A204.1 (cell line): Measurements from ENCODE around the gene CHSY1.

ENCODE experiments used
- FAIRE-seq: peaks from 2 replicates; lab custom pipeline; 2012; peaks lifted over from hg19 to GRCh38; lab: Jason Lieb, UNC

CHSY1 gene

DNA sequence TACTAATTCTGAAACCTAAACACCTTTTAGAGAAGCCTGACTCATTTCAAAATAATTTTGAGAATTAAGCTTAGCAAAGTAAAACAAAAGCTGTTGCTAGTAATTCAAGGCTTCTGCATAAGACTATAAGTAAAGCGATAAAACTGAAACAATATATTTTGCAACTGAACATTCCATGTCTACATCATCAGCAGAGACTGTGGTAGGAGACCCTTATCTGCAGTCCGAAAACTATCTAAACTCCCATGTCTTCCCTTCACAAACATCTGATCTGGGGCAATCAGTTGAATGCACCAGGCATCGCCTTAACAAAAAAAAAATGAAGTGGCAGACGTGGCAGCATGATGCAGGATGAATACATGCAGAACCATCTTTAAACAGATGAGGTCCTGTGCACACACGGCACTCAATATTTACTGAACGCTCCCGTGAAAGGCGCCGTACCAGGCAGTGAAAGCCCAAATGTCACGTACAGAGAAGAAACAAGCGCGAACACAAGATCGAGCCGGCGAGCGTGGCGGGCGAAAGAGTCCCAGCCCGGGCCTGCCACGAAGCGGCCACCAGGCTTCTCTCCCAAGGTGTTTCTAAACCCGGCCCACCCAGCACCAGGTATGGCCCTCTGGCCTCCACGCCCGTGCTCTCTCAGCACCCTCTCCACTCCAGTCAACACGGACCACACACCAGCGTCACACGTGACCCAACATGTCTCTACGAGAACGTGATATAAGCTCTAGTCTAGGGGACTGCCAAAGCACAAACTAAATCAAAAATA, 63.0 kb downstream of the CHSY1 start:
- FAIRE-seq = no peak

DNA sequence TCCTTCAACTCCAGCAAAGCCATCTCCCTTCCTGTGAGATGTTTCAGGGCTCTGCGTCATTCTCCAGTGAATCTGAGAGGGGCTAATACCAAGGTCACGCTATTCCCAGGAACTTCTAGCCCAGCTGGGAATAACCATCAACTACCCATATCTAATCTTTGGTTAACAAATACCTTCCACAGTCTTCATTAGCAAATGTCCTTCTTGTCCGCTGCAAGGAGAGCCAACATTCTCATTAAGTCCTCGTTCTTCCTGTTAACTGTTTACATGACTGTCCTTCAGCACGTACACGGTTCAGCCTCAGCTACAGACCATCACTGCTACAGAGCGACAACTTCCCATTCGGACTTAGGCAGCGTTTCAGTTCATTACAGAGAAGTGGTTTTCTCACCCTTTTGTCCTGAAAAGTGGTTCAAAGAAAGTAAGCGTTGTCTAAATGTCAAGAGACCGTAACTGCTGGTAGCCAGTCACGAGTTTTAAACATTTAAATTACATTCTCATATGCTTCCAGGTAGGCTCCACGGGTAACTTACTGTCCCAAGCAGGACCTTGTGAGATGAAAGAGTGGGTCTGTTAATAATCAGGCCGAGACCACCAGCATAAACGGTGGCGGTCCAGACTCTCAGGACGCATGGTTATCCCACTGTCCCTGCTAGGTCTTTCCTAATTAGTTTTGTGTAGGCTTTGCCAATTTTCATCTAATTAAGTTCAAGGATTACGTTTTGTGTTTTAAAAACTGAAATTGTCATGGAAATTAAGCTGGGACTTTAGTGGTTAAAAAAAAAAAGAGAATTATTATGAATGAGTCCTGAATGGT, 63.8 kb downstream of the CHSY1 start:
- no peak for FAIRE-seq

DNA sequence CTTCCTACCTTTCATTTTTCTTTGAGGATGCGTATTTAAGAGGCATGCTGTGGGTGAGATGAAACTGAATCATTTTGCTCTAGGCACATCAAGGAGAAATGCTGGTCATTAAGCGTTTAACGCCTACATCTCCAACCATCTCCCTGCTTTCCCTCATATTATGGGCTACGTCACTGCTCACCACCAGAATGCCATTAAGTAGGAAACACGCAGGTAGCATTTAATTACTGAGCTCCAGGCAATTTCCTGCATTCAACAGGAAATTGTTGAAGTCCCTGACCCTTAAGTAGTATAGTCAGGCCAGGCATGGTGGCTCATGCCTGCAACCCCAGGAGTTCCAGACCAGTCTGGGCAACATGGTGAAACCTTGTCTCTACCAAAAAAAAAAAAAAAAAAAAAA, 66.1 kb downstream of the CHSY1 start:
- FAIRE-seq = no peak

DNA sequence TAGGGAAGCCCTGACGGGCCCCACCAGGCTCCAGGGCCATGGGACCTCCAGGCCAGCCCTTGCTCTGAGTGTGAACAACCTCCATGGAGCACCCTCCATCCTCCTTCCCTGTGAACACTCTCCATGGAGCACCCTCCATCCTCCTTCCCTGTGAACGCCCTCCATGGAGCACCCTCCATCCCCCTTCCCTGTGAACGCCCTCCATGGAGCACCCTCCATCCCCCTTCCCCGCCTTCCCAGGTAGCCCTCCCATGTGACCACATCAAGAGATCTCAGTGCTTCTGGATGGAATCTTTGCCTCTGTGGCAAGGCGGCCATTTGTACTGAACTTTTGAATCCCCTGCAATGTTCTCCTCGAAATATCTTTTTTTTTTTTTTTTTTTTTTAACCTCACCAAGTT, 66.5 kb downstream of the CHSY1 start:
- no peak for FAIRE-seq

DNA sequence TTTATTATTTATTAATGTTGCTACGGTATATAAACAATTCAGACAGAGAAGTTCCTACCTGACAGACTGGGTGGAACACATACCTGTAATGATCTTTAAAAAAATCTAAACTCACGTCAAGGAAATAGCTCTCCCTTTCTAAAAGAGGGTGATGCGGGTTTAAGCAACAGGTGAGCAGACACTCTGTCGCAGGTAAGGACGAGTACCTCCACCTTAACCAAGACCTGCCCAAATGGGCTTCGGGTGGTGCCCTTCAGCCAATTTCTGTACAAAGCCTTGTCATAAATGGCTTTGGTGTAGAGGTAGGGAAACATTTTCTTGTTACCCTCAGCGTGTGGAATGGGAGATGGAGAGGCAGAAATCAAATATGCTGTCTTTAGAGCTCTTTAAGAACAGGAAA, 67.0 kb downstream of the CHSY1 start:
- FAIRE-seq = no peak

DNA sequence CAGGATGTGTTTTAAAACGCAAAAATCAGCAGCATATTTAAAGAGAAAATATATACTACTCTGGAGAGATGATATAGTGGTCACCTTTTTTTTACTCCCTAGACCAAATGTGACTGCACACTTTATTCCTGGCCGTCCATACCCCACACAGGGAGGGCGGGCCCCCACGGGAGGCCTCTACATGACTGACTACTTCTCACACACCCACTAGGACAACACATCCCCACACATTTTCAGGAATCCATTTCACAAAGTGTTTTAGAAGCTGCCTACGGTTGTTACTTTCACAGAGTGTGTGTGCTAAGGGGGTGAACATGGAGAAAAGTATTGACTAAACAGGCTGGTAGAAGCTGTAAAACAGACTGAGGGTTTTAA, 67.9 kb downstream of the CHSY1 start:
- FAIRE-seq = no peak

DNA sequence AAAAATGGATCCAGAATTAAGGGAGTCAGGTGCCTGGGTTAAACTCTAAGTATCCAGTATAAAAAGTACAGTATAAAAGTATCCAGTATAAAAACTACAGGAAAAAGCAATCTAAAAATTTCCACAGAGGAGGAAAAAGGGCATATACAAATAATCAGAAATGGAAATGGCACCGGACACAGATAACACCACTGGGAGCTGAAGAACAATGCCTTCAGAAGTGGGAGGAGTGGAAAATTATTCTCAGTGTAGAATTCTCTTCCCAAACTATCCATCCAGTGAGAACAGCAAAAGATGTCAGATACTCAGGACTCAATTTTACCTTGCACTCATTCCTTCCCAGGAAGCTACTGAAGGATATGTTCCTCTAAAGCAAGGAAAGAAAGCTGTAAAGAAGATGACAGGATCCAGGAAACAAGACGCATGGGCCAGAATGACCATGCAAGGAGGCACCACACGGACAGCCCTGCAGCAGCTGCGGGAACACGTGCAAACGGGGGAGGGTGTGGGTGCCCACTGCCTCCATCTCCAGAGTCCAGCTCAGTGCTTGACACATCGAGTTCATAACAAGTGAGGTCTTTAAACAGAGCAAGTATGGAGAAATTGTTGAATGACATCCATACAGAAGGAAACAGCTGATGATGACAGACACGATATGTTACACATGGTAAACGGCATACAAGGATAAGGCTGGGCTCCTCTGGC, 68.5 kb downstream of the CHSY1 start:
- no peak for FAIRE-seq

DNA sequence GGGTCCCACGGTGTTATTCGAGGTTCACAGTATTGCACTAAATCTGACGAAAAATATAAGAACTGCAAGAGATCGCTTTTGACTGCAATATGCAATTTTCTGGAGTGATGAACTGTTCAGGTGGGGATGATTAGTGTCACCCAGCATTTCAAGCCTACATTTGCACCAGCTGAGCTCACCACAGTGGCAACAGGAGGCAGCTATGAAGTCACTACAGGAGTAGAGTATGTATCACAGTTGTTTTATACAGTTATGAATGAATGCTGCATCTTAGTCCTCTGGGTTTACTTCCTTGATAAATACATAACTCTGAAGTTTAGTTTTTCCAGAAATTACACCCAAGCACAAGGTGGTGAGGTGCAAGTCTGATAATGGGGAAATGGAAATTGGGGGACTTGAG, 69.6 kb downstream of the CHSY1 start:
- FAIRE-seq = no peak

DNA sequence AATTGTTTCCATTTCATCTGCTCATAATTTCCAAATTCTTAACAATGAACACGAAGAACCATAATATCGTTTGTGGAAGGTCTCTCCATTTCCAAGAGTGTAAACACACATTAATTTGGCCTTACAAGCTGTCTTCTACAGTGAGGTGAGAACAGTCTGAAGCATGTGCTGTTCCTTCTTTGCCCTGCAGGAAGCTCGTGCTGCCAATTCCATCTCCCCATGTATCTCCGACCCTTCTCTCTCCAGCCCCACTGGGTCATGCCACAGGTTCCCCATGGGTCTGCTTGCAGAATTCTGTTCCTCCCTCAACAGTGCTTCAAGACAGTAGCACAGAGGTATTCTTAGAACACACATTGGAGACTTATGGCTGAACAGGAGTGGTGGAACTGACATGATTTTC, 70.5 kb downstream of the CHSY1 start:
- FAIRE-seq = no peak

DNA sequence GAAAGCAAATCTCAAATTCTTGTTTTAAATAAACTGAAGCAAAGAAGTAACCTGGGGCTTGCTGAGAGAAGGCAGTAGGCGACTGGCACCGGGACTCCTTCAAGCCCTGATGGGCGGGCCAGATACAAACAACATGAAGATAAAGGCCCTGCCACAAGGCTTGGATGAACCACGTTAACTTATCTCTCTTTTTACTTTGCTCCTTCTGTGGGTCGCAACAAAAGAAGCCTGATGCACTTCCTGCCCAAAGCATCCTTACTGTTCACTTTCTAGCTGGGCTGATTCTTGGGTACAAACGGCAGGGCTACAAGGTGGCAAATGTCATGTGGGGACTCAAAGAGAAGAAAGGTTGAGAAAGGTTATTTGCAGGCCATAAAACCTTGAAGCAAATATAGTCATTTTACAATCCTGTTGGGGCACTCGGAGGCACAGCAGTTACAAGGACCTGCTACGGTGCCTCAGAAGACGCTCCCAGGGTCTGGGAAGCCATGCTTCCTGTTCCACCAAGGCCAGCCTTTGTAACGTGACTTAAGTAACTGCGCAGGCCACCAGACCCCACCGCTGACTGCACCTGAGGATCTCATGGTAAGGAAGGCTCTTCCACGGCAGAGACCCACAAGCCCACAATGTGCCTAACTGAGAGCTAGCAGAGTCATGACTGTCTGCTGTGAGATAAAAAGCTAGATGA, 71.1 kb downstream of the CHSY1 start:
- FAIRE-seq = no peak

DNA sequence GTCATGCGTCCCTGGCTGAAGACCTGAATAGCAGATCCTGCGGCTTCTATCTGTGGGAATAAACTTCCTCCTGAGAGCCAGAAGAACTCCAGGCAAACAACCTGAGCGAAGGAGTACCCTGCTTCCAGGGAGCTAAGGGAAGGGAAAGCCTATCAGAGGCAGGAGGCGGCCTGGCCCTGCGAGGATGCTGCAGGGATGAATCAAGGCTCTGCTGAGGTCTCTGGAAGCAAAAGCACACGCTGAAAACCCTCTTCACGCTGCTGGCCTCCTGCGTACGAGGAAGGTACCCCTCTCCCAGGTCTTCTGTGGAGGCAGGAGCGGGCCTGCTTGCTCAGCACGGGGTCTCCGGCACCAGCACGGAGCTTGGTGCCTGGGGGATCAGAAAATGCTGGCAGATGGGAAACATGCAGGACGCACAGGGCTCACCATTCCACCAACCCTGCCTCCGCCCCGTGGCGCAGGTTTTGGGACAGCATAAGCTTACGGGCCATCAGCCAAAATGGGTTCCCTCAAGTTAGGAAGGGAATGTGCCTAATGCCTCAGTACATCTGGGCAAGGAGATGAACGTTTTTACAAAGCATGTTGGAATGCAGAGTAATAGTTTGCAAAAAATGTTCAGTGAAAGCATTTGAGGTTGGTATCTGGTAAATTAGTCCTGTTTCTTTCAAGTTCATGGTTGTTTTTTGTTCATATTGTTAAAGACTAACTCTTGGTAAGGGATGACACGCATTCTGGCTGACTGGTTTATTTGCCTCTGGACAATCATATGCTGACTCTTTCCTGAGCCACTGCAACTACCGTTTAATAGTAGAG, 72.3 kb downstream of the CHSY1 start:
- FAIRE-seq = no peak

DNA sequence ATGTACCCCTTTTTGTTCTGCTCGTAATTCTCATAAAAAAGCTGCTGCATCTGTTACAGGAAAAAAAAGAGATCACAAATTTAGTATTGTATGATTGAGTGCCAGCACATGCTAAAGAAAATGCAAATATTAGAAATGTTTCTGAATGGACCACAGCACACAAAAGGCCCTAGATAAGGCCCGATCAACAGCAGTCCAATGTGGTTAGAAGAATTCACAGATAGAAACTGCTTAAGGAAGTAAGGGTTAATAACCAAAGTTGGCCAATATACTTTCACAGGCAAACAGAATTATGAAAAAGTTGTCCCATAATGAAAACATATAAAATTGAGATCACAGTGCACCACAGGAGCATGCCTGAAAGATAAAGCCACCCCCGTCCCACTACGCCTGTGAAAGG, 72.9 kb downstream of the CHSY1 start:
- no peak for FAIRE-seq

DNA sequence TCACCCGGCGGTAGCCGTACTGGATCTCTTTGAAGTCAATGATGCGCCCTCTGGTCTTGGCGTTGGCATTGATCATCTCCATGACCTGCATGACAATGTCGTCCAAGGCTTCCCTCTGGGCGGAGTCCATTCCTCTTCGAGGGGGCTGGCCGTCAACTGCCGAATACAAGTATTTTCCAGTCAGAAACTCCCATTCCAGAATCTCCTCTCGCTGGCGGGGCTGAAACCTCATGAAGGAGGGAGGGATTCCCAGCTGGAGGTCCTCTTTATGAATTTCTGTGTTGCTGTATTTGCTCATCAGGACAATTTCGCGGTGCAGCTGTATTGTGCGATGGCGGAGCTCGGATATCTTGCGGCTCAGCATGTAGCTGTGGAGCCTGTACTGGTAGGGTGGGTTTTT, 73.4 kb downstream of the CHSY1 start:
- no peak for FAIRE-seq

DNA sequence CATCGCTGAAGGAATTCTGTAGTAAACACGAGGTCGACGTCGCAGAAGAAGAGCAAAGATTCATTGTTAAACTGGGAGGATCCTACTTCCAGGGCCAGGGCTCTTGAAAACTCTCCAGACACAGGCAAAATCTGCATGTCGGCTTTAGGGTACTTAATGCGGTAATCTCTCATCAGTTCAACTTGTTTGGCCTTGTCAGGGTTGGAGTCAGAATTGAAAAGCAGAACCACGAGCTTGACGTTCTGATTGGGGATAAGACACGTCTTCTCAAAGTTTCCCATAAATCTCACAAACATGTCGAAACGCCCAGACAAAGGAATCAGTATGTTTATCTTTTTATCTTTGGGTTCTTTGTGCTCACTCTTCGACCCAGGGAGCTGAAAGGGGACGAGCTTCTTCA, 74.0 kb downstream of the CHSY1 start:
- no peak for FAIRE-seq

DNA sequence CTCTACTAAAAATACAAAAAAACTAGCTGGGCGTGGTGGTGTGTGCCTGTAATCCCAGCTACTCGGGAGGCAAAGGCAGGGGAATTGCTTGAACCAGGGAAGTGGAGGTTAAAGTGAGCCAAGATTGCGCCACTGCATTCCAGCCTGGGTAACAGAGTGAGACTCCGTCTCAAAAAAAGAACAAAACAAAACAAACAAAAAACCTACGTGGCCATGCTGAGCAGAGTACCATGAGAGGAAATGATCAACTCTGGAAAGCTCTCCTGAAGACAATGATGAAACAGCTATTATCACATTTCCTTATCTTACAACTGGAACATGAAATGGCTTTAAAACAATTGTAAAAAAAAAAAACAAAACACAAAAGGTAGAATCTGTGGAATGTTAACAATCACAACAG, 75.2 kb downstream of the CHSY1 start:
- FAIRE-seq = no peak

DNA sequence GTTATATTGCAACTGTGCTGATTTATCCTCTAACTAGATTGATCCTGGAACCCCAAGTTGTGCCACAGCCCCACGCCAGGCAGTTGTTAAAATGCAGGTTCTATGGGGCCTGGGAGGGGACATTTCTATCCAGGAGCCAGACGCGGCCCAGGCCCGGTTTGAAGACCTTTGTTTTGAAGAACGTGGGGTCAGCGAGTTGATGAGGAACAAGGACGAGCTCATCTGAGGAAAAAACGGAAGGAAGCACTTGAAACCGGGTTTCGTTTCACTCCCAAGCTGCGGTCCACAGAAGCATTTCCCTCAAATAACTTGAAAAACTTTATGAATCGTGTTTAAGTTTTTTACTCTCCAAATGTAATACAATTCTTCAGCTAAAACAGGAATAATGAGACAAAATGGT, 76.4 kb downstream of the CHSY1 start:
- FAIRE-seq = no peak

DNA sequence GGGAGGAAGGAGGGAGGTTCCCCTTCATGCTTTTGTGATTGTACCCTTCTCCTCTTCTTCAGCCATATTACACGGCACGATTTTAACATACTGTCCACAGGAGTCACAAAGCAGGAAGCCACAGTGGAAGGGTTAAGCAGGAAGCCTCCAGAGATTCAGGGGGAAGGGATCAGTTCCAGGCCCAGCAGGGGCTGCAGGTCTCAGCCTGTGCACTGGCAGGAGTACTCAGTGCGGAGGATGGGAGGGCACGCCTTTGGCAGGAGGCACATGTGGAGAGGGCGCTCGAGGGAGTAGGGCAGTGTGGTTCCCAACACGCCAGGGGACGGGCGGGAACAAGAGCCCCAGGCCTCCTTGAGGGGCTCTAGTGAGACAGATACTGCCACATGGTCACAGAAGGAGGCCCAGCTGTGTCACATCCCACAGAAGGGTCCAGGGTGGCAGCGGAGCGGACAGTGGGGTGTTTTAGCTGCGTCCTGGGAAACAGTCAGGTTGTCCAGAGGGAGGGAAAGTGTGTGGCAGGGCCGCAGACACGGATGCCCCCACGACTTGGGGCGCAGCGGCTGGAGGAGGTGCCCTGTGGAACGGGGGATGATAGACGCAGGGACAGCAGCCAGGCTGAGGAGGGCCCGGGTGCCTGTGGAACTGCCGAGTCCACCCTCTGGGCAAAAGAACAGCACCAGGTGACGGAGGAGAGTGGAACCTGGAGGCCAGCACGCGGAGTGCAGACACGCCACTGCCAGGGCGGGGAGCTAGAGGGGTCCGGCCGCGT, 77.5 kb downstream of the CHSY1 start:
- no peak for FAIRE-seq

DNA sequence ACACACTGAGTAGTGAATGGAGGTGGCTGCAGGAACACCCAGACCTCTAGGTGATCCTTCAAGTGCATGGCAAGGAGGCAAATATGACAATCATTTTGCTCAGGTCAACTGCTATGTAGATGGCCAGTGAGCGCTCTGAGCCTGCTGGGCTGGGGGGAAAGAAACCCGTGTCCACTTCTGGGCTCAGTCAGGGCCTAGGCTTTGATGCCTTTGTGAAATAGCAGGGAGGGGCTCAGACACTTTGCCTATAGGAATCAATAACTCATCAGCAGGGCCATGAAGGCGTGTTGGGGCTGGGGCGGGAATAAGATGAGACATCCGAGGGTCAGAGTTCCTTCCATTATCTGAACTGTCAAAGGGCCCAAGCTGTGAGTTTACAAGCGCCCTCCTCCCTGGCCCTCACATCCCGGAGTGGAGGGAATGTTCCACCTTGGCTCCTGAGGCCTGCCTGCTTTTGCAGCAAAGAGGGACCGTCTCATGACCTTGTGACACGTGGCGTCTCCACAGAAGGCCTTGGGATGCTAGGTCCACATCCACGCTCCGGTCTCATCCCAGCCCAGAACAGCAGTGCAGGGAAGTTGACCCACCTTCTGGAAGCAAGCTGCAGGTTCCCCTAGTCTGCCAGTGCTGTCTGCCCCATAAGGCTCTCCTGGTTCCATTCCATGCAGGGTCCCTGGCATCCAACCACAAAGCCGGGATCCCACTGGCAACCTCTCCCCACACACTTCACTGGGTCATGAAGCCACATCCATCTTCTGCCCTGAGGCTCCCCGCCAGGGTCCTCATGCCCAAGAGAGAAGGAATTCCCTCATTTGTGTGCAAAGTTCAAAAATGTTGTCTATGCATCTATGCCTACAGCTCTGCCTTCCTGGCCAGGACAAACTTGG, 78.4 kb downstream of the CHSY1 start:
- no peak for FAIRE-seq

DNA sequence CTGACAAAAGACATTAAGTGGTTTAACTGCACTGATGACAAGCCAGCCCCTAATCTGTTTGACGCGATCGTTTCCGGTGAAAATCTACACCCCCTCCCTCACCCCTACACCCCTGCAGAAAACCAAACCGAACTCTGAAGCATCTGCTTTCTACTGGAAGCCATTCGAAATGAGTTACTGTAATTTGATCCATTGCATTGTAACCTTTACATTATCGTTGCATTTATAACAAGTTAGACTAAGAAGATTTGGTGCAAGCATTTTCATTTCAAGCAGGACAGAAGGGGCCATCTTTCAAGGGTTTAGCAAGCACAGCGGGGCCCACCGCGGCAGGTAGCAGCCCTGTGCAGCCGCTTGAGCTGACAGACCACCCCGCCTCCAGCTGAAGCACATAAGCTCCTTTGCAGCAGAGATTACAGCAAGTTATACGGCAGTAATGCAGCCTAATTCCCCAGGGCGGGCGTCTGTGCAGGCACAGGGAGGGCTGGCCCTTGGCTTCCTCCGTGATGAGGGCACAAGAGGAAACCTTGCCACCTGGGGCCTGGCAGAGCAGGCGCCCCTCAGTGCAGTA, 79.3 kb downstream of the CHSY1 start:
- FAIRE-seq = no peak

DNA sequence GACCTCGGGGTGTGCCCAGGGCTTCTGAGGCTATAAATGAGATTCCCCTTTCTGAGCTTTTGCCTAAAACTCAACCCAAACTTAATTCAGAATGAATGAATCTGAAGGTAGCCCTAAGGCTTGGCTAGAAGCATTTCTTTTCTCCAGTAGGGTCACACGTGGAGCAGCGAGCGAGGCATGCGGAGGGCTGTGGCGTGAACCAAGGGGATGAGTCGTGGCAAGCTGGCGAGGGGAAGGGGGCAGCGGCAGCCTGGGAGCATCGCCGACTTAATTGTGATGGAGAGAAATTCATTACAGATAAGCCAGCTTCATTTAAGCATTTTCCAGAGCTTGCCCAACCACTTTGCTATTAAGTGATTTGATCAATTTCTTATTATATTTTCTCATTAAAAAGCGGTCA, 79.9 kb downstream of the CHSY1 start:
- no peak for FAIRE-seq
